GM19193 (cell line): ENCODE results near the gene SERPINE2.

Experiments
- POLR2A ChIP-seq: IDR thresholded peaks from 4 replicates; pipeline ENCODE4 v1.6.1; 2011; ENCODE audit not compliant: insufficient read depth, insufficient read length; ENCODE audit errors: extremely low read depth

Gene SERPINE2

DNA sequence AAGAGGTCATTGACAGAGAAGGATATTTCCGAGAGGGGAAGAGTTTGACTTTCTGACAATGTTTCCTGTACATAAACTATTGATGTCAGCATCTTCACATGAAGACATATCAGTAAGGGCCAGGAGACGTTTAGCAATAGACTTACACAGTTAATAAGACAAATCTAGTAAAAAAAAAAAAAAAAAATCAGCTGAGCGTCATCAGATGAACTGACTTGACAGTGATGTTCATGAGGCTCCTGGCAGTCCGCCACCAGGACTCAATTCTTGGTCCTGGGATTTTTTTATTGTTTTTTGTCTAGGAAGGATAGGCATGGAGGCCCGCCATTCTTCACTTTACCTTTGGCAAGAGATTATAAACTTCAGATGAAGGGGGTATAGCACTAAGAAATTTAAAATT is 67.4 kb downstream of the SERPINE2 start:
- no peak for TF ChIP-seq POLR2A

DNA sequence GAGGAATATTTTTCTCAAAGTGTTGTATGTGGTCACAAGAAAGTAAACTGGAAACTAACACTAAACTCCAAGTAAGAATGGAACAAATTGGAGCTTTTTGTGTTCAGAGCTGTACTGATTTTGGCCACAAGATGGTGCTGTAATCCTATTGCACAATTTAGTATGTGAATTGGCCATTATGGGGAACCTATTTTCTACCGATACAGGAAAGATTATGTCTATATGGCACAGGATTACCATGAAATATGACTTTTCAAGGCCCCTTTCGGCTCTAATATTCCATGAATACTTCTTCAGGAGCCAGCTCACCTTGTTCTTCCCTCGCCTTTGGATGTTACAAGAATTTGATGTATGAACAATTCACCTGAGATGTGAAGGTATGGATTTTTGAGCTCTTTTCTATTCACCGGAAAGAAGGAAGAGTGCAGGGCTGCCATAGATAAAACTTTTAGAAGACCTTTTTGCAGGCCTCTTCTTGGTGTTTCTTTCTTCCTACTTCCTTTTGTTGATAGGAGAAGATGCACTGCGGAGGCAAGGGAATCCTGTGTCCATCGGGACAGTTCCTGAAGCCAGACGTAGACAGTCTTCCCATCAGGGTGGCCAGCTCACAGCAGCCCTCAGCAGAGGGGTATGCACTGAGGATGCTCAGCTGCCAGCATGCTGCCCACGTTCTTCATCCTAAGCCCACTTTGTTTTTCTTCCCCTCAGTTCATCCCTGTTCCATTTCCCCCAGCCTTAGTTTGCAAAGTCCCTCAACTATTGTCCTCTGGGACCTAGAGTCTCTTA is 68.5 kb downstream of the SERPINE2 start:
- TF ChIP-seq POLR2A = no peak

DNA sequence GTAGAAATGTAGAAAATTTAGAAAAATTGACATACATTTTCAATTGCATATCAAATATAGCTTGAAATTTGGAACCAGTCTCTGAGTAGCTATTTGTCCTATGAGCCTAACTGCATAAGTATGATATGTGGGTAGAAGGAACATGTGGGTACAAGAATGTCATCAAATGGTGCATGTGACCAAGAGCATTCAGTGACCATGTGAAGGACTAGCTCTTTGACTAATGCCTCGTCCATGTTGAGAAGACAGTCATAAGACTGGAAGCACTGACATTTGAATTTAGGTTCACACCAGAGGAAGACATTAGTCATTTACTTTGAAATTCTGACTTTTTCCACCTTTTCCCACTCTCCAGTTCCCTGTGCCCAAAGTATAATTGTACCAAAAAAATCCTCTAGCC is 69.2 kb downstream of the SERPINE2 start:
- no peak for TF ChIP-seq POLR2A

DNA sequence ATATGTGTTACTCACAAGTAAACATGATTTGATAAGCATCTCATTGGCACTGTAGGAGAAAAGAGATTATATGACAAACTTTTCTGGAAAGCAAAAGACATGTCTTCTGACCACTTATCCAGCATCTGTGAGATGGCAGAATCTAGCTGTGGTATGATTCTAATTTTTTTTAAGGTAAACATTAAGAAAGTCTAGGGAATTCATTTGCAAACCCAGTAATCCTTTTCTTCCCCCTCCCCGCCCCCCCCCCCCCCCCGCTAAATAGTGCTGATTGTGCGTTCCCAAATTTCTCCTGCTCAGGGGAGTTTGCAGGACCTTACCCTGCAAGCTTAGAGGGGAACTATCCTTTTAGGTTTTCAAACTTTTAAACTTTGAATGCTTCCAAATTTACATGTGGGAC is 69.8 kb downstream of the SERPINE2 start:
- TF ChIP-seq POLR2A = no peak

DNA sequence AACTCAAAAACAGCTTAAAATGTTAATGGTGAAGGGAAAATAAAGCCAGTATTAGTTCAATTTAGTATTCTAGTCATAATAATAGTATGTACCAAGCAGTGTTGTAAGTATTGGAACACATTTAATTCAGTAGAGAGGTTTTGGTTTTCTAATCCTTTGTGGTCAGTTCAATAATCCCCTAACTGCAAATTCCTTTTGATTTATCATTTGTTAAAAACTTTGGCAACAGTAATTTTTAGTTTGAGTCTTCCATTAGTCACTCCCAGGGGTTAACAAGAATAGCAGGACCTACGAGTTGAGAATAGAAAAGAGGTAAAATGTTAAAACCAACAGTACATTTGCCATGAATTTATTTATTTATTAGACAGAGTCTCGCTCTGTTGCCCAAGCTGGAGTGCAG is 71.1 kb downstream of the SERPINE2 start:
- TF ChIP-seq POLR2A = no peak

DNA sequence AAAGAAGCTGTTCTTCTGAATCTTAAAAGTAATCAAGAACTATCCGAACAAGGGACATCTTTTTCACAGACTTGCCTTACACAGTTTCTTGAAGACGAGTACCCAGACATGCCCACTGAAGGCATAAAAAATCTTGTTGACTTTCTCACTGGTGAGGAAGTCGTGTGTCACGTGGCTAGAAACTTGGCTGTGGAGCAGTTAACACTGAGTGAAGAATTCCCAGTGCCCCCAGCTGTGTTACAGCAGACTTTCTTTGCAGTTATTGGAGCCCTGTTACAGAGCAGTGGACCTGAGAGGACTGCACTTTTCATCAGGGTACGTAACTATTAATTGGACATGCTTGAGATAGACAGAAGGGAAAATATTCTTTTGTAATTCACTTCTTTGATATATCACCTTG is 79.4 kb downstream of the SERPINE2 start:
- TF ChIP-seq POLR2A = no peak

DNA sequence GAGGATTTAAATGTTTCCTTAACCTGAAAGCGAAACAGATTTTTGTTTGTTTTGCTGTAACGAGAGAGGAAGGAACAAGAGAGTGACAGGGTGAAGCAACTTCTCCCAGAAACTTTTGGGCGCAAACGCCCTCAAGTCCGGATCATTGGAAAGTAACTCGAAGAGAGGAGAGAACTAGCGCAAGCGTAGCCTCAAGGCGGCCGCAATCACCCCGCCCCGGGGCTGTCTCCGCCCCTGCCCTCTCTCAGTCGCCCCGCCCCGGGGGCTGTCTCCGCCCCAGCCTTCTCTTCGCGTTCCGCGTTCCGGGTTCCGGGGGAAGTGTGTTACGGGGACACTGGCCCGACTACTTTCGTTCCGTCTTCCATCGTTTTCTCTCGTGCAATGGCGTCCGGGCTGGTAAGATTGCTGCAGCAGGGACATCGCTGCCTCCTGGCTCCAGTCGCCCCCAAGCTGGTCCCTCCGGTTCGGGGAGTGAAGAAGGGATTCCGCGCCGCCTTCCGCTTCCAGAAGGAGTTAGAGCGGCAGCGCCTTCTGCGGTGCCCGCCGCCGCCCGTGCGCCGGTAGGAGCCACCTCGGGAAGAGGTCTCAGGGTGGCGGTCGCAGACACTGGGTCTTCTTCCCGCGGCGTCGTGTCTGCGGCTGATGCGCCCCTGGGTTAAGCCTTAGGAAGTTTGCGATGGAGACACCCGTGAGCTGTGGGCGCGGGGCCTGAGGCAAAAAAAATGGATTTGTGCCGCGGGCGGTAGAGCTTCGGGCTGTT is 81.8 kb downstream of the SERPINE2 start, which contains the start of gene MRPL44:
MRPL44 (plus strand) TSS at position 372 of the 760 bp plus-strand sequence; CDS start at position 382, 10 bp downstream.
- peak; percentile 78 for TF ChIP-seq POLR2A

DNA sequence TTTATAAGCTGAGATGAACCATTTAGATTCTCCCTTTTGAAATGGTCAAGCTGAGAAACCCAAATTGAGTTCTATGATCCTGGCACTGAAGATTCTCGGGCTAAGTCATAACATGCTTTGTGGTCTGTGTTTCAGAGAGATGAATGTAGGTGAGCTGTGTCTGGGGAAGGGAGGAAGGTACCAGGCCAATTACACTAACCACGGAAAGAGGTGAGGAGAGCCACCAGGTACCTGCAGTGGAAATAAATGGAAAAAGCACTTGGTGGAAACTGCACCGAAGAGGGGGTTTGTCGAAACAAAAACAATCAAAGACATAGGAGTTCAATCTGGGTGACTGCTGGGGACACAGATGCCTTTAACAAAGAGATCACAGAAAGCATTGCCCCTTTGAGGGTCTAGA is 82.8 kb downstream of the SERPINE2 start:
- no peak for TF ChIP-seq POLR2A

DNA sequence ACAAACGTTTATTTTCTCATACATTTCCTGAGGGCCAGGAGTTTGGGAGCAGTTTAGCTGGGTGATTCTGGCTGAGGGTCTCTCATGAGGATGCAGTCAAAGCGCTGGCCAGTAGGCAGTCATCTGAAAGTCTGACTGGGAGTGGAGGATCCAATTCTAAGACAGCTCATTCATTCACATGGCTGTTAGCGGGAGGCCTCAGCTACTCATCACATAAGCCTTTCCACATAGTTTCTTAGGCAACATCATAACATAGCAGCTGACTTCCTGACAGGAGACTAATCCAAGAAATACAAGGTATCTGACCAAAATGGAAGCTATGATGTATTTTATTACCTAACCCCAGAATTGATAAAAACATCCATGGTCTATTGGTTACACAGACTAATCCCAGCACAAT is 84.7 kb downstream of the SERPINE2 start:
- no peak for TF ChIP-seq POLR2A

DNA sequence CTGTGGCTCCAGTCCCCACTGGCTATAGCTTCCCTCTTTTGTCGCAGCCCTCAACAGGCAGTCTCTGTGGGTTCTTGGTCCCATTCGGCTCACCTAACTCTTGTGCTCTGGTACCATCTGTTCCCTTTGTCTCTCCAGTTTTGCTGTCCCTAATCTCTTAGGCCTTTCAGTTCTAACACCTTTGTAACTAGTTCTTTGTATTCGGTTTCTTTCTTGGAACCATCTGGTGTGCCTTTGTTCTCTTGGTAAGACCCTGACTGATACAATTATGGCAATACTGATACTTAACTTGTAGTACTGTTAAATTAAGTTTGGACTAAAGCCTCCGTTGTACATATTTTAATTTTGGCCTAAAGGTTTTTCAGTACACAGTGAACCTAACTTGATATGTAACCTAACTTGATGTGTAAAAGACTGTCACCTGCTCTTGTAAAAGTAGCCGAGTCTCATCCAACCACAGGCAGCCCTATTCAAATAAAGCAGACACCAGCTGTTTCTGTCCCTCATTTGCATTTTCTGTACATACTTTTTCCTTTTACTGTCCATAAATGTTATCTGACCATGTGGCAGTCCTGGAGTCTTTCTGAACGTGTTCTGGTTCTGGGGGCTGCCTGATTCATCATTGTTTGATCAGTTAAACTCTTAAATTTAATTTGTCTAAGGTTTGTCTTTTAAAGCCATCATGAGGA is 86.7 kb downstream of the SERPINE2 start:
- peak; percentile 50 for TF ChIP-seq POLR2A

DNA sequence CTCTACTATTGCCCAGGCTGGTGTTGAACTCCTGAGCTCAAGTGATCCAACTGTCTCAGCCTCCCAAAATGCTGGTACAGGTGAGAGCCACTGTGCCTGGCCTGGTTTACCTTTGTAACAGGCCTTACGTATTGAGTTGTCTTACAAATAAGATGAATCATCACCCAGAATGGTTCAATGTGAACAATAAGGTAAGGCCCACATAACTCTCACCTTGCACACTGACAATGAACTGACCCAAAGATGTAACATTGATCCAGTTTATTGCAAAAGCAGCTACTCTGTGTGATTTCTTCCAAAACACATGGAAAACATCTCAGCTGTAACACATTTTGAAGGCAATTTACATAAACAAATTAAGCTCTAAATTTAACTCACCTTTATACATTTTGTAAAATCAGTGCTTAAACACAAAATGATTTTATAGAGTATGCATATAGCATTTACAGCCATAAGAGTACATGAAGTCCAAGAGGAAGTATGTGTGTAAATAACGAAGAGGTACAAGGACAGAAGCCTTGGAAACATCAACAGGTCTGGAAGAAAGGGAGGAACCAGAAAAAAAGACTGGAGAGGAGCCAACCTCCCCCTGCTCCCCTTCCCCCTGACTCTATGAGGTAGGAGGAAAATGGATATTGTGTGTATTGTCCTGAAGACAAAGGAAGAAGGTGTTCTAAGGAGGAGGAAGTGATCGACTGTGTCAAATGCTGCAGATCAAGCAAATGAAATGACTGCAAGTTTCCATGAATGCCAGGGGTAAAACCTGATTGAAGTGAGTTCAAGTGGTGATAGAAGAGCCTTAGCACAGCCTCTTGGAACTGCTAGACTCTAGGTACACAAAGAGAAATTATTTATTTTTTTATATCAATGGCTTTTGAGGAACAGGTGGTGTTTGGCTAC is 88.4 kb downstream of the SERPINE2 start:
- TF ChIP-seq POLR2A = no peak

DNA sequence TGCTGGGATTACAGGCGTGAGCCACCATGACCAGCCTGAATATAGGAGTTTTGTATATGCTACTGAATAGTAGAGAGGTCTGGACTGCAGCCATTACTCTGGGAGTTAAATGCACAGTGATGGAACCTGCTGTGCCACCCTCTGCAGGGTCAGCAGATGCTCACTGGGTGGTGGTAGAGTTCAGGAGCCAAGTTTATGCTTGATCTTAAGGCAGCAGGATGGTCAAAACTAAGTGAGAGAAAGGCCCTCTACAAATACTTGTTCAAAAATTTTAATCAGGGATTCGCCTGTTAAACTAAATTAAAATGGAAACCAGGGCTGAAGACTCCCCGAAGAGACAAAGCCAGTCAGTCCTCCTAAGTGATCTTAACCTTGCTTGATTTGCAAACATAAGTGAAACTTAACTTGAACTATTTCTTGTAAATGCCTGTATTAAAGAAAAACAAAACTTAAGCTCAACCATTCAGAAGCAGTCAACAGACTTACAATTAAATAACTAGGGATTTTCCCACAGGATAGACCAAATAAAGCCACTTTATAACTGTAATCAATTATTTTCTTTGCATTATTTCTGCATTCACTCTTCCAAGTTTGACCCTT is 89.7 kb downstream of the SERPINE2 start:
- TF ChIP-seq POLR2A = no peak

DNA sequence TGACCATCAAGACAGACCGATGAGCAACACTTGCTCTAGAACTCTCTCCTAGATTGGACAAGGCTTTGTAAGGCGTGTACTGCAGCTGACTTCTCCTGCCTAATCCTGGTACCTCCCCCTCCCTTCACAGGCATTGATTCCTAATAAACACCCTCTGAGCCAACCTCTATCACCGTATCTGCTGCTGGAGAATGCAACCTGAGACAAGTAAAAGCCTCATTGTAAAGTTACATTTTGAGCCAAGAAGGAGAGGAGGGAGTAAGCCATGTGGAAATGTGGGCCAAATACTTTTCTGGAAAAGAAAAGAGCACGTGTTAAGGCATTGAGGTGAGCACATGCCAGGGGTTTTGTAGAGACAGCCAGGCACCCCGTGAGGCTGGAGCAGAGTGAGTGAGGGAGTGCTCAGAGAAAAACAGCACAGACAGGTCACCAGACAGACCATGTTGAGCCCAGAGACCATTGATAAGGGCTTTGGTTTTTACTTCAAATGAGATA is 91.3 kb downstream of the SERPINE2 start:
- TF ChIP-seq POLR2A = no peak

DNA sequence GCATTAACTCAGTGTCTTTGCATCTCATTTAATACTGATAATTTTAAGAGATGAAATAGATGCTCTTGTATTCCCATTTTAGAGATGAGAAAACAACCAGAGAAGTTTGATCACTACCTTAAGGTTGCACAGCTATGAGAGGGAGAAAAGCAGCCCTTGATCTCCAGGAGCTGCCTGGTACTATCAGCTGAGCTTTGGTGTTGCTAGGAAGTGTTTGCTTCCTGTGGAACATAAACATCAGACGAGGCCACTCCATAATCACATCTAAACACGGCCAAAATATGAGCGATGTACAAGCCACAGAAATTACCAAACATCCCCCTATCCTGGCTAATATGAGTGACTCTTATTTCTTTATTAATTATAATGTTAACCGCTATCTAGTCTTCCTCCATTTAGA is 93.3 kb downstream of the SERPINE2 start:
- no peak for TF ChIP-seq POLR2A
